DOHH2 (cell line): ENCODE measurements around the gene TMEM88.

ENCODE experiments used
- H3F3A ChIP-seq: fragments of 200-600 bp; sonication (generic), shearing (Covaris generic); 2 replicates; pipeline ENCODE4 v1.6.0; 2016; ENCODE audit warnings: antibody characterized with exemption, mild to moderate bottlenecking; ENCODE audit not compliant: control insufficient read depth, insufficient read depth
- H3K27ac ChIP-seq: fragments of 200-600 bp; sonication (generic); 2 replicates; pipeline ENCODE4 v1.5.1; 2014; ENCODE audit warnings: low read depth, mild to moderate bottlenecking, low read length, moderate library complexity
- H3K27me3 ChIP-seq: fragments of 200-600 bp; sonication (generic); 2 replicates; pipeline ENCODE4 v1.6.1; 2014; ENCODE audit warnings: mild to moderate bottlenecking, low read length, mixed read lengths; ENCODE audit not compliant: control insufficient read depth
- H3K36me3 ChIP-seq: fragments of 200-600 bp; sonication (generic); 2 replicates; pipeline ENCODE4 v1.6.1; 2014; ENCODE audit warnings: mild to moderate bottlenecking, low read length, moderate library complexity, mixed read lengths; ENCODE audit not compliant: control insufficient read depth
- H3K4me1 ChIP-seq: fragments of 200-600 bp; sonication (generic); 2 replicates; pipeline ENCODE4 v1.6.1; 2014; ENCODE audit warnings: mild to moderate bottlenecking, low read length, mixed read lengths; ENCODE audit not compliant: control insufficient read depth
- H3K4me2 ChIP-seq: fragments of 200-600 bp; sonication (generic); 2 replicates; pipeline ENCODE4 v1.6.0; 2014; ENCODE audit warnings: mild to moderate bottlenecking, low read length, moderate library complexity
- H3K4me3 ChIP-seq: fragments of 200-600 bp; sonication (generic); 2 replicates; pipeline ENCODE4 v1.5.1; 2014; ENCODE audit warnings: mild to moderate bottlenecking, low read length, mixed read lengths
- H3K79me2 ChIP-seq: fragments of 200-600 bp; sonication (generic); 2 replicates; pipeline ENCODE4 v1.6.1; 2014; ENCODE audit warnings: mild to moderate bottlenecking, low read length, mixed read lengths; ENCODE audit not compliant: control insufficient read depth
- H3K9me2 ChIP-seq: fragments of 200-600 bp; sonication (generic); replicated peaks from 2 replicates; pipeline ENCODE4 v1.6.1; 2014; ENCODE audit warnings: mild to moderate bottlenecking, low read length, mixed read lengths; ENCODE audit not compliant: control insufficient read depth
- H3K9me3 ChIP-seq: fragments of 200-600 bp; sonication (generic); 2 replicates; pipeline ENCODE4 v1.6.1; 2014; ENCODE audit warnings: antibody characterized with exemption, low read length, mixed read lengths; ENCODE audit not compliant: control insufficient read depth, insufficient read depth
- H4K20me1 ChIP-seq: fragments of 200-600 bp; sonication (generic); 2 replicates; pipeline ENCODE4 v1.6.0; 2014; ENCODE audit warnings: low read depth, mild to moderate bottlenecking, antibody characterized with exemption, low read length, moderate library complexity; ENCODE audit not compliant: control insufficient read depth, insufficient read depth
- CTCF ChIP-seq: fragments of 200-600 bp; sonication (generic); IDR thresholded peaks from one replicate; pipeline ENCODE4 v1.5.1; 2014; ENCODE audit warnings: antibody characterized with exemption, mild to moderate bottlenecking, low read depth, low read length; ENCODE audit not compliant: poor library complexity, severe bottlenecking
- EZH2phosphoT487 ChIP-seq: fragments of 200-600 bp; sonication (generic); IDR thresholded peaks from 2 replicates; pipeline ENCODE4 v1.6.1; 2017; ENCODE audit warnings: borderline replicate concordance, mild to moderate bottlenecking, antibody characterized with exemption, low read length, moderate library complexity, mixed read lengths

Gene TMEM88

DNA sequence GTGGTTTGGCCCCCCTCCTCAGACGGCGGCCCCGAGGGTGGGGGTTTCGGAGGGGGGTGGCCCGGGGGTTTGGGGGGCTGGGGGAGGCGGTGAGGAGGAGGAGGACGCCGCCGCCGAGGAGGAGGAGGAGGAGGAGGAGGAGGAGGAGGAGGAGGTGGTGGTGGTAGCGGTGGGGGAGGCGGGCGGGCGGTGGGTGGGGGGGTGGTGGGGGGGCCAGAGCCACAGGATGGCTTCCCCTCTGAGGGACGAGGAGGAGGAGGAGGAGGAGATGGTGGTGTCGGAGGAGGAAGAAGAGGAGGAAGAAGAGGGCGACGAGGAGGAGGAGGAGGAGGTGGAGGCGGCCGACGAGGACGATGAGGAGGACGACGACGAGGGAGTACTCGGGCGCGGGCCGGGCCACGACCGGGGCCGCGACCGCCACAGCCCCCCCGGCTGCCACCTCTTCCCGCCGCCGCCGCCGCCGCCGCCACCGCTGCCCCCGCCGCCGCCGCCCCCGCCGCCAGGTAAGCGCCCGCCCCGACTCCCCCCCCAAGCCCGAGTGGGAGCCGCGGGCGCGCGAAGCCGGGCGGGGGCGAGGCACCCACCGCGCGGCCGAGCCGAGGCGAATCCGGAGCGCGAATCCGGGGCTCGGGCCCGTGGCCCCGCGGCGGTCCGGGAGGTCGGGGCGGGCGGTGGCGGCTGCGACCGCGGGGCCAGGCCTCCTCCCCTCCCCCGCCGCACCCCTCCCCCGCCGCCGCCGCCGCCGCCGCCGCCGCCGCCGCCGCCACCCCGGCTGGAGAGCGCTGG, 29.9 kb downstream of the TMEM88 start:
- H4K20me1 ChIP-seq = no peaks in the 10 kb centered on the region
- peaks cover 45% of the 10 kb centered on the region for H3F3A ChIP-seq
- H3K4me2 ChIP-seq = peak overlapping the region; percentile 99; the same call in 1 of the 2 replicates
- H3K4me1 ChIP-seq = peaks cover 63% of the 10 kb centered on the region
- H3K79me2 ChIP-seq = peaks cover 80% of the 10 kb centered on the region
- H3K27ac ChIP-seq = peak overlapping the region; percentile 96
- H3K9me3 ChIP-seq = no peaks in the 10 kb centered on the region
- peak overlapping the region; percentile 95 for H3K4me3 ChIP-seq
- peaks cover 66% of the 10 kb centered on the region for H3K36me3 ChIP-seq
- H3K9me2 ChIP-seq = no peaks in the 10 kb centered on the region
- no peaks in the 10 kb centered on the region for H3K27me3 ChIP-seq
- no peak for TF ChIP-seq EZH2phosphoT487
- no peak for TF ChIP-seq CTCF

- H3F3A ChIP-seq = peaks cover 37% of the 10 kb centered on the region
Measured at GRCh38 chr17:7885367-7886226, 30.7 kb downstream of the TMEM88 start.

More at GRCh38 chr17:7885367-7886226, 30.7 kb downstream of the TMEM88 start:
- TF ChIP-seq EZH2phosphoT487 (no peak), CTCF (no peak)
- peaks cover 66% of the 10 kb centered on the region for H3K36me3 ChIP-seq
- no peaks in the 10 kb centered on the region for H3K9me2 ChIP-seq
- peak overlapping the region; percentile 99 for H3K4me2 ChIP-seq
- no peaks in the 10 kb centered on the region for H3K9me3 ChIP-seq
- H3K4me3 ChIP-seq = peak overlapping the region; percentile 95
- peaks cover 55% of the 10 kb centered on the region for H3K4me1 ChIP-seq
- H3K27ac ChIP-seq = peak overlapping the region; percentile 96
- no peaks in the 10 kb centered on the region for H4K20me1 ChIP-seq
- no peaks in the 10 kb centered on the region for H3K27me3 ChIP-seq
- H3K79me2 ChIP-seq = peaks cover 85% of the 10 kb centered on the region
